HepG2 (cell line): ENCODE data around the gene ZPR1. TPM values are rescaled to one million over a fixed set of nuclear protein-coding genes. Genes with fewer than 3 reads are reported as not detected.

ENCODE experiments used
- ARID5B ChIP-seq: IDR thresholded peaks from 2 replicates; pipeline ENCODE4 v1.4.0; 2020; ENCODE audit warnings: mild to moderate bottlenecking, missing genetic modification reagents
- KMT2A ChIP-seq: sonication (generic); formaldehyde crosslinking; IDR thresholded peaks from 2 replicates; pipeline ENCODE4 v1.4.0; 2020; ENCODE audit warnings: missing genetic modification reagents
- MED13 ChIP-seq: sonication (generic); formaldehyde crosslinking; IDR thresholded peaks from 2 replicates; pipeline ENCODE4 v1.5.0; 2020; ENCODE audit warnings: missing genetic modification reagents
- MED8 ChIP-seq: sonication (generic); formaldehyde crosslinking; IDR thresholded peaks from 2 replicates; pipeline ENCODE4 v1.8.1; 2023; ENCODE audit warnings: mild to moderate bottlenecking, missing genetic modification reagents; ENCODE audit not compliant: insufficient replicate concordance
- NR2C2 ChIP-seq: sonication (generic); formaldehyde crosslinking; IDR thresholded peaks from 2 replicates; pipeline ENCODE4 v1.4.0; 2020; ENCODE audit warnings: missing genetic modification reagents, mild to moderate bottlenecking, moderate library complexity, borderline replicate concordance
- REL ChIP-seq: sonication (generic); formaldehyde crosslinking; conservative IDR thresholded peaks from 2 replicates; pipeline ENCODE4 v1.8.0; 2022; ENCODE audit warnings: mild to moderate bottlenecking, missing genetic modification reagents, moderate library complexity
- REXO4 ChIP-seq: sonication (generic); formaldehyde crosslinking; IDR thresholded peaks from 2 replicates; pipeline ENCODE4 v1.8.0; 2022; ENCODE audit warnings: missing genetic modification reagents, mild to moderate bottlenecking, borderline replicate concordance
- RXRA ChIP-seq: sonication (generic); formaldehyde crosslinking; IDR thresholded peaks from 2 replicates; pipeline ENCODE4 v1.5.1; 2020; ENCODE audit warnings: missing genetic modification reagents
- SSRP1 ChIP-seq: IDR thresholded peaks from 2 replicates; pipeline ENCODE4 v1.6.1; 2016; ENCODE audit warnings: control low read depth
- ZEB1 ChIP-seq: IDR thresholded peaks from 2 replicates; pipeline ENCODE4 v1.6.1; 2012; ENCODE audit warnings: mild to moderate bottlenecking, low read depth, inconsistent platforms; ENCODE audit not compliant: insufficient replicate concordance
- ZNF234 ChIP-seq: sonication (generic); formaldehyde crosslinking; conservative IDR thresholded peaks from 2 replicates; pipeline ENCODE4 v1.5.1; 2020; ENCODE audit warnings: mild to moderate bottlenecking, missing genetic modification reagents
- ZNF512B ChIP-seq: sonication (generic); formaldehyde crosslinking; IDR thresholded peaks from 2 replicates; pipeline ENCODE4 v1.5.1; 2020; ENCODE audit warnings: missing genetic modification reagents, mild to moderate bottlenecking, borderline replicate concordance
- ZNF570 ChIP-seq: sonication (generic); formaldehyde crosslinking; IDR thresholded peaks from 2 replicates; pipeline ENCODE4 v1.4.0; 2020; ENCODE audit warnings: mild to moderate bottlenecking, missing genetic modification reagents, borderline replicate concordance
- ZNF746 ChIP-seq: sonication (generic); formaldehyde crosslinking; IDR thresholded peaks from 2 replicates; pipeline ENCODE4 v1.8.0; 2022; ENCODE audit warnings: mild to moderate bottlenecking, missing genetic modification reagents
- polyA plus RNA-seq, 8 experiments: library from polyadenylated mRNA; depleted of rRNA in 3 of 8; stranded (reverse) in 7 of 8; unstranded in 1 of 8; fragments of >200 nt; fragmentation: Illumina TruSeq in 4 of 8; extraction: Trizol in 4 of 8; gene quantifications; 2 replicates each; pipeline versions ENCODE4 v1.2.1 to v1.2.3, GENCODE V29; 2011 to 2016; ENCODE audit warnings: low read depth in 4 of 8, missing spikeins in 1 of 8, mixed read lengths in 1 of 8; ENCODE audit not compliant: insufficient read depth in 1 of 8
- total RNA-seq, 5 experiments: library from RNA; depleted of rRNA; stranded (reverse); fragments of >200 nt; fragmentation: Illumina TruSeq; extraction: Trizol; gene quantifications; 2 replicates each; pipeline ENCODE4 v1.2.3, GENCODE V29; 2016; ENCODE audit warnings: low read depth in 1 of 5
- TF ChIP-seq, protein P1 (sequence below): sonication (generic); formaldehyde crosslinking; IDR thresholded peaks from 2 replicates; pipeline ENCODE4 v1.4.0; 2020; ENCODE audit warnings: missing genetic modification reagents
- TF ChIP-seq, protein P2 (sequence below): sonication (generic); formaldehyde crosslinking; conservative IDR thresholded peaks from 2 replicates; pipeline ENCODE4 v1.4.0; 2020; ENCODE audit warnings: missing genetic modification reagents

Gene ZPR1
- total and polyA plus RNA-seq, 2 of the 13 experiments (the other 11 are each of a cell fraction or from before 2014, with no cell fraction given), result 40.0 to 79.3 TPM

- TF ChIP-seq ARID5B (CRISPR knock-in tag) (peak; percentile 67; the same call in 1 of the 2 replicates), ZEB1 (no peak), ZNF570 (CRISPR knock-in tag) (0 out of 2 replicates have a peak, but pooled peaks have one; percentile 50), MED8 (CRISPR knock-in tag) (peak; percentile 90), REXO4 (no peak), ZNF512B (CRISPR knock-in tag) (no peak), ZNF746 (CRISPR knock-in tag) (peak; percentile 94), NR2C2 (peak; percentile 81), MED13 (CRISPR knock-in tag) (no peak), REL (CRISPR knock-in tag) (no peak), KMT2A (no peak), ZNF234 (no peak), SSRP1 (CRISPR knock-in tag) (no peak), RXRA (CRISPR knock-in tag) (peak; percentile 89)
- TF ChIP-seq, protein P1, sequence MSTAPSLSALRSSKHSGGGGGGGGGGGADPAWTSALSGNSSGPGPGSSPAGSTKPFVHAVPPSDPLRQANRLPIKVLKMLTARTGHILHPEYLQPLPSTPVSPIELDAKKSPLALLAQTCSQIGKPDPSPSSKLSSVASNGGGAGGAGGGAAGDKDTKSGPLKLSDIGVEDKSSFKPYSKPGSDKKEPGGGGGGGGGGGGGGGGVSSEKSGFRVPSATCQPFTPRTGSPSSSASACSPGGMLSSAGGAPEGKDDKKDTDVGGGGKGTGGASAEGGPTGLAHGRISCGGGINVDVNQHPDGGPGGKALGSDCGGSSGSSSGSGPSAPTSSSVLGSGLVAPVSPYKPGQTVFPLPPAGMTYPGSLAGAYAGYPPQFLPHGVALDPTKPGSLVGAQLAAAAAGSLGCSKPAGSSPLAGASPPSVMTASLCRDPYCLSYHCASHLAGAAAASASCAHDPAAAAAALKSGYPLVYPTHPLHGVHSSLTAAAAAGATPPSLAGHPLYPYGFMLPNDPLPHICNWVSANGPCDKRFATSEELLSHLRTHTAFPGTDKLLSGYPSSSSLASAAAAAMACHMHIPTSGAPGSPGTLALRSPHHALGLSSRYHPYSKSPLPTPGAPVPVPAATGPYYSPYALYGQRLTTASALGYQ (CRISPR knock-in tag), result no peak
- TF ChIP-seq, protein P2, sequence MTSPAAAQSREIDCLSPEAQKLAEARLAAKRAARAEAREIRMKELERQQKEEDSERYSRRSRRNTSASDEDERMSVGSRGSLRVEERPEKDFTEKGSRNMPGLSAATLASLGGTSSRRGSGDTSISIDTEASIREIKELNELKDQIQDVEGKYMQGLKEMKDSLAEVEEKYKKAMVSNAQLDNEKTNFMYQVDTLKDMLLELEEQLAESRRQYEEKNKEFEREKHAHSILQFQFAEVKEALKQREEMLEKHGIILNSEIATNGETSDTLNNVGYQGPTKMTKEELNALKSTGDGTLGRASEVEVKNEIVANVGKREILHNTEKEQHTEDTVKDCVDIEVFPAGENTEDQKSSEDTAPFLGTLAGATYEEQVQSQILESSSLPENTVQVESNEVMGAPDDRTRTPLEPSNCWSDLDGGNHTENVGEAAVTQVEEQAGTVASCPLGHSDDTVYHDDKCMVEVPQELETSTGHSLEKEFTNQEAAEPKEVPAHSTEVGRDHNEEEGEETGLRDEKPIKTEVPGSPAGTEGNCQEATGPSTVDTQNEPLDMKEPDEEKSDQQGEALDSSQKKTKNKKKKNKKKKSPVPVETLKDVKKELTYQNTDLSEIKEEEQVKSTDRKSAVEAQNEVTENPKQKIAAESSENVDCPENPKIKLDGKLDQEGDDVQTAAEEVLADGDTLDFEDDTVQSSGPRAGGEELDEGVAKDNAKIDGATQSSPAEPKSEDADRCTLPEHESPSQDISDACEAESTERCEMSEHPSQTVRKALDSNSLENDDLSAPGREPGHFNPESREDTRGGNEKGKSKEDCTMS (CRISPR knock-in tag), result no peak
These were observed 41.8 kb upstream of the ZPR1 start, which contains the start of gene APOC3 (continued) for GRCh38 chr11:116829525-116830183.
